HG03432 (cell line): Measurements from ENCODE around the gene CD46.

Experiments
- ATAC-seq: cut with Tn5 transposase; IDR thresholded peaks from one replicate; pipeline ENCODE4 v1.9.1; 2021; ENCODE audit warnings: mild to moderate bottlenecking, moderate library complexity; ENCODE audit not compliant: unreplicated experiment

The CD46 gene

DNA sequence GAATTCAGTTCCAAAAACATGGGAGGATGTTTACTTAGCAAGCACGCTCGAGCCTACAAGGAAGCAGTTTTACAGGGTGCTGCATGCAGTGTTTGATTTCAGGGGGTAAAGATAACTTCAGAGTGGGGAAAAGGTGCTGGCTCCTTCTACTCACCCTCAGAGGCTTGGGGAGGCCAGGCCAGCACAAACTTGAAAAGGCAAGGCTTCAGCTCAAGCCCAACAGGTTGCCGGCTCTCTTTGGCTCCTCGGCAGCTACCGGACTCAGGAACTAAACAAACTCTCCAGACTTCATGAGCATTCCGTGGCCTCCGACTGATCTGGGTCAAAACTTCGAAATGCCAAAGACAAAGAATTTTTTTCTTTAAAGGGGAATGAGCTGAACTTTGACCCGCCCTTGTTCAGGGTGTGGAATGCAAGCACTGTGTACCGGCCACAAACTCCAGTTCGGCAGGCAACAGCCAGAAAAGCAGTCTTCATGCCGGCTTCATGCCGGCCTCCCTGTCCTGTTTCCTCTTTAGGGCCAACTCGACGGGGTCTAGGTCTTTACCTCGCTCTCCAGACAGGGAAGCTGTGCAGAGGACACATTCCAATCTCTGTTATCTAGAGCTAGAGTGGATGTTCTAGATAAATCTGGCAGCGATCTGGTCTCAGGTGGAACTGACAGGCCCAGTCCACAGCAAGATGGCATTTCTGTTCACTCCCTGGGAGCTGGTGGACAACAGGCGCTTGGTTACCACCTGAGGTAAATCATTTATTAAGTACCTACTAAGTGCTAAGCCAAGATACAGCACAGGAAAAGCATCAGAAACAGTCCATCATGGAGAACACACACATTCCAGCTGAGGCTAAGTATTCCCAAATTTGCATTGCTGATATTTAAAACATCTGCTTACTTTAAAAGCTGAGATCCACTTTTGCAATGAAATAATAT, 75.0 kb downstream of the CD46 start:
- ATAC-seq: no peak

DNA sequence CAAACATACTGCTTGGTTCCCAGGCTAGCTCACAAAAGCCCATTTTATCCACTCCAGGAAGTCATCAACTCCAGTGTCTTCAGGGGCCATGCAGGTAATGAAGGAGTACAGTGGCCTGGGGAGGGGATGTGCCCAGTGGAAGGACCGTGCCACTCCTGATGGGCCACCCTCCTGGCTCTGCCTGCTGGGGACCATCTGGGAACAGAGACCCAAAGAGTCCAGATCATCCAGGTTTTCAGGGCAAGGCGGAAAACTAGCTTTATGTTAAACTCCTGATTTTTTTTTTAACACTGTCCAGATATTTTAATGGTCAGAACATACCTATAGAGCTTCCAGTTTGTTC, 75.6 kb downstream of the CD46 start:
- ATAC-seq: no peak

DNA sequence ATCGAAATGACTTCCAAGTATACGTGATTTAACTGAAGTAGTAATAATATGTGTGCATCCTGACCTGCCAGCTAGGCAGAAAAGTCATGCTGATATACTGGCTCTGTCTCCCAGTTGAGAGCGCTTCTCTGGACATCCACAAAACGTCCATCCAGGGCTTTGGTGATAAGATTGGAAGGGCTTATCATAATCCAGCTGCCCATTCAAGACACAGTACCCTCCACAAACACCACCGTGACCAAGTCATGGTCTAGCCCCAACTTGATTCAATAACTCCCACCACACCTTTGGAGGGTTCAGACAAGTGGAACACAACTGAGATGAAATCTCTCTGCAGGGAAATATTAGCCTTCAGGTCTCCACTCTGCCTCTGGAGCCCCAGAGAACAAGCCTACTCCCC, 76.2 kb downstream of the CD46 start:
- ATAC-seq: no peak

DNA sequence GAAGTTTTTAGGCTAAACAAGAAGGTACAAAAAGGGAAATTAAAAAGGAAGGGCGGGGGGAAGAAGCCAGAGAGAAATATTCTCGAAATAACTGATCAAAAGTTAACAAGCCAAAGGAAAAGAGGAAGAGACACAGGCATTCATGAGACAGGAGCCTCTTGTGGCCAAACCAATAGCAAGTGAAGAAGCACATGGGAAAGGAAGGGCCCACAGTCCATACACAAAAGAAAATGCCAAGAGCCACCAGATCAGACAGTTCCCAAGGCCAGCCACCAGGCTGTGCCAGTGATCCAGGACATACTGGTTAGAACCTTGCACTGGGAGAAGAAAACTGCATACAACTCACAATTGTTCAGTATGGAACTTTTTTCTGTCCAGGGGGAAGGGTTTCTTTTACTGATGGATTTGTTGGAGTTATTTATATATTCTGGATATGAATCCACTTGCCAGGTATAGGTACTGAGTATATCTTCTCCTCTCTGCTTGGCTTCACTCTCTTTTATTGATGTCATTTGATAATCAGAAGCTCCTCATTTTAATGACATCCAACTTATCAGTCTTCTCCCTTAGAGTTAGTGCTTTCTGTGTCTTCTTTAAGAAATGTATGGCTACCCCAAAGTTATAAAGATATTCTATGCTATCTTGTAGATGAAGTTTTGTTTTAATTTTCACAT, 76.8 kb downstream of the CD46 start:
- peak; percentile 27 for ATAC-seq

DNA sequence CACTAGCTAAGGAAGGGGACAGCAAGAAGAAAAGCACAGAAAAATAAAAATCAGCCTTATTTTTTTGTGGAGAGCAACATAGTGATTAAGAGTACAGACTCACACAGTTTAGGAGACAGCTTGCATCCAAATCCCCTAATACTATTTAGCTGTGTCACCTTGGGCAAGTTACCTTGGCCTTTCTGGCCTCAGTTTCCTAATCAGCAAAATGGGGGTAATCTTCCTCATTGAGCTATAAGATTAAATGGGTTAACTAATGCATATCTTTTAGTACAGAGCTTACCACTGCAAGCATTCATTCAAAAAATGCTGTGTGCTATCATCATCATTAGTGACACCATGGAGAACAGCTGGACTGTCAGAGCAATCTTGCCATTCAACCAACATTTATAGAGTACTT, 77.7 kb downstream of the CD46 start:
- no peak for ATAC-seq

DNA sequence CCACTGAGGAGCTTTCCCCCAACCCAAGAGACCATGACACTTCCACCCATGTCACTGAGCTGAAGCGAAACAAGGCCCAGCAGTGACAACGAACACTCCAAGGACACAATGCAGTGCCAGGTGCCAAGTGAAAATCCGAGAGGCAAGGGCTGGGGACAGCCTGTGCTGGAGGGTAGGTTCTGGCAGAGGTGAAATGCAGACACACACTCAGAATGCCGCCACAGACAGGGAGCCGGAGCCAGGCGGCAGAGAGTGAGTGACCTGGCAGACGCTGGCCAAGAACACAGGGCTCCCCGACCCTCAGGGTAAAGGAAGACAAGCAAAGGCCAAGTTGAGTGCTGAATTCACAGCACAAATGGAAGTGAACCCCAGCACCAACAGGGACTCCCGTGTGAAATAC, 78.9 kb downstream of the CD46 start:
- no peak for ATAC-seq

DNA sequence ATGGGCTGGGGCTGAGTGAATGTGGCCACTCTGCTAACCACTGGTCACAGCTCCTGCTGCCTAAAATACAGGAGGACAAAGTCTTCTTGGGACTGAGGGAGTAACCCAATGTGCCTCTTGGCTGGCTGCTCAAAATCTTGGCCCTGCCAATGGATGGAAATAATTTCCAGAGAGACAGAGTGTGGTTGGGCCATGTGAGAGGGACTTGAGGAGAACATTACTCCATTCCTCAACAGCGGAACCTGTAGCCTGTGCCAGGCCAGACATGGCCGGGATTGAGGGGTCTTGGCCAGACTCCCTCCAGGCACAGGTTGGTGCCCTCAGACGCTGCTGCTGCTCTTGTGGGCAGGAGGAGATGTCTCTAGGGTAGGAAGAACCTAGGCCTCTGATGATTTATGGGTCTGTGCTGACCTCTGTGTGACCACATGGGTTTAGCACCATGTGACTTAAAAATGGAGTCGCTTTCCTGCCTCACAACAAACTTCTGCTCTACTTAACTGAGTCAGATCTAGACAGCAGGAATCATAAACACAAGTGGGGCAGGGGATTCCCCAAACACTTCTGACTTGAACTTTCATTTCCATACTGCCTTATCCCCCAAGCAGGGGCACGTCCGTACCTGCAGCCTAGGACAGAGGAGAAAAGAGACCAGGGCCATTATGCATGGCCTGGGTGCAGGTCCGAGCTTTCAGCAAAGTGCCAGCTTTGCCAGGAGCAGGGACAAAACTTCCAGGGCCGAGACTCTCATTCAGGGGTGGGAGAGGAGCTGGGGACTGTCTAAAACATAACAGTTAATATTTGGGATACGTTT, 79.9 kb downstream of the CD46 start:
- peak; percentile 87 for ATAC-seq

DNA sequence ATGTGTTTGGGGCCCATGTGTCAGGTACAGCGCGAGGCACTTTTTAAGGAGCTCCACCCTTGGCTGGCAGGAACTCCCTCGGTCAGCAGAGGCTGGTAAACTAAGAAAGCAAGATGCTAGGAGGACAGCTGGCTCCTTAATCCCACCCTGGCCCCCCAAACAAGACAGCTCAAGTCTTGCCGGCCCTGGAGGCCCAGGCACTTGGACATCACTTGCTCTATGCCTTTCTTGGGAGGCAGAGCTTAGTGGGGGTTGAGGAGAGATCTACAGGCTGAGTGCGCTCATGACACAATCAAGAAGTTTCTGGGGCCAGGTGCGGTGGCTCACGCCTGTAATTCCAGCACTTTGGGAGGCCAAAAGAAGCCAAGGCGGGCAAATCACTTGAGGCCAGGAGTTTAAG, 80.9 kb downstream of the CD46 start:
- no peak for ATAC-seq

DNA sequence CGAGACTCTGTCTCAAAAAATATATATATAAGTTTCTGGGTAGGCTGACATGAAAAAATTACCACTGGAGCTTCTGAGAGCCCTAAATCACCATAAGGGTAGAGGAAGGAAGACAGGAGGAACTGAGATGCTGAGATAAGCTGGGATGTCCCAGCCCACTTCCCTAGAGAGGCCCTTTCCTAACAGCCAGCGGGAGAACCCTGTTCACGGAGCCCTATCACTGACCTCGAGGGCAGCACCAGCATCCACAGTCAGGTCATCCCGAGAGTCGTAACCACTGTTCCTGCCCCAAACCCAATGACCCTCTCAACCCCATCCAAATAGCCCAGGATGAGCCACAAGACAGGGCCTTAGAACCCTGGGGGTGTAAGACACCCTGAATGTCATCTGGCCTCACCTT, 81.5 kb downstream of the CD46 start:
- ATAC-seq: no peak

DNA sequence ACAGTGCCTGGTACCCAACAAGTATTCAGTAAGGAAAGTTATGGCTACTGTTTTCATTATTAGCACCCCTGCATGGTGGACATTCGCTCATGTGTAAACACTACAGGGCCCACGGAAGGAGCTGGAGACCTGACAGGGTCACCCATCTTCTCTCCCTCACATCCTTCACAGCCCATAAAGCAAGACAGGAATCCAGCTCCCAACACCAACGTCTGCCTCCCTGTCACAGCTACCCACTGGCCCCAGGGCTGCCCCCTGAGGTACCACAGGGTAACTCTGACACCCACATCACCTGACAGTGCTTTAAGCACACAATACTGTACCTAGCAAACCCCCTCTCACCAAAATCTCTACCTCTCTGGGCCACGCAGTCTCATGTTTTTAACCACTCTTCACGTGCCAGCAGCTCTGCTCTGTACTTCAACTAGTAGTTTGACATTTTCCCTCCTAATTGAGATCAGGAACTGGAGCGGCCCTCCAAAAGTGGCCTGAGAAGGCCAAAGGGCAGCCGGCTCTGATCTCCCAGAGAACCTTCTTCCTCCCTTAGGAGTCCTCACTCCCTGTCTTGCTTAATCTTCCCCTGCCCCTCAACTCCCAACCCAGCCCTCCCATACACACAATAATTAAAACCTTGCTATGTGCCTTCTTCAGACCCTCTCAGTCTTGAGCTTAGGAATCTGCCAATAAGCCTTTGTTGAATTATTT, 82.3 kb downstream of the CD46 start:
- no peak for ATAC-seq

DNA sequence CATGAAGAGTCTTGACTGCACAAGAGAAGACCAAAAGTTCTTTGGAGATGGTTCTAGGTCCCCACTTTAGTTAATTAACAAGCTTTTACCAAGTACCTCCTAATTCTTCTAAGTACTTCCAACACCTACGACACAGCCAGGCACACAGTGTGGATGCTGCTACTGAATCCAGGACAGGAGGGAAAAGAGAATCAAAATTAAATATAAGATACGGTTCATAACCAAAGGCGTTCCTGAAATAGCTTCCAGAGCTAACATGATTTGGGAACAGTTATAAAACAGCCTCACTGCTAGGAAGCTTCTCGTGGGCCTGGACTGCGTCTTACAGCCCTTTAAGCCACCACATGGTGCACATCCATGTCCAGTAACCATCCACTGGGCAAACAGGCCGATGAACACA, 84.1 kb downstream of the CD46 start:
- no peak for ATAC-seq

DNA sequence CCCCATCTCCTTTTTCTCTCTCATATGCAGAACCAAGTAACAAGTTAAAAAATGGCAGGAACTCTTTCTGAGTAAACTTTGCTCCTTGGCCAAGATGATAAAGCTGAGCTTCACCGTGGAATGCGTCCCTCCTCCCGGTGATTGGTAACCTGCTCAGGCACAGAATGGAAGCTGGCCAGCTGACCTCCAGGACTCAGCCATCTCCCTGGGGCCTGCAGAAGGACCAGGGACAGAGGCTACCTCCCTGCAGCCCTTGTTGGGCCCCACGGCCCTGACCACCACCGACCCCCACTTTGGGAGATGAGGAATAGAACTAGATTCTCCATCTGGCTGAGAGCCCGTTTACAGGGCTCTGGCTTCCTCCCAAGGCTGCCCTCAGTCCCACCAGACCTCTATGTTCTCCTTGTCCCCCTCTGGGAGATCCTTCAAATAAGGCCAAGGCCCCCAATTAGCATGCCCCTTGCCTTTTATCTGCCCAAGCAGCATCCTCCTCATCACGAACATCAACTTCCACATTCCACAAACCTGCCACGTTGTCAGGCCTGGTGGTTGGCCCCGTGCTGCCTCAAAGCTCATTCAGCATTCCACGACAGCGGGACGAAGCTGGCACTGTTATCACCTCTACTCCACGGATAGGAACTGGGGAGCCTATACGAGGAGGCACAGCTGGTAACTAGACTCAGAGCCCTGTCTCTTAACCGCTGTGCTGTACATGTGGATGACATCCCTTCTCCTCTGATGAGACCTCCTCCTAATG, 84.9 kb downstream of the CD46 start:
- no peak for ATAC-seq

DNA sequence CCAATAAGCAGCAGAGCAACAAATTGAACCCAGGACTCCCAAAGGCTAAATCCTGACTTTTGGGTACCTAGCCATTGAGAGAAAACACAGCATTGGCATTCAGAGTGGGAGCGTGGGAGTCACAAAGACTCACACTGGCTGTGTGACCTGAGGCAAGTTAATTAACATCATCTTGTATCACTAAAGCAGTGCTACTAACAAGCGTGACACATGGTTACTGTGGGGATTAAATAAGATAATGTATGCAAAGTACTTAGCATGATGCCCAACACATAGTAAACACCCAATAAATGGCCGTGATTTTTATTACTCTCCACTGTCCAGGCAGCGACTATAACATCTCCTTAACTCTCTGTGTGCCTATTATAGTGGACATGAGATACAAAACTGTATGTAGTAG, 85.8 kb downstream of the CD46 start:
- ATAC-seq: no peak

DNA sequence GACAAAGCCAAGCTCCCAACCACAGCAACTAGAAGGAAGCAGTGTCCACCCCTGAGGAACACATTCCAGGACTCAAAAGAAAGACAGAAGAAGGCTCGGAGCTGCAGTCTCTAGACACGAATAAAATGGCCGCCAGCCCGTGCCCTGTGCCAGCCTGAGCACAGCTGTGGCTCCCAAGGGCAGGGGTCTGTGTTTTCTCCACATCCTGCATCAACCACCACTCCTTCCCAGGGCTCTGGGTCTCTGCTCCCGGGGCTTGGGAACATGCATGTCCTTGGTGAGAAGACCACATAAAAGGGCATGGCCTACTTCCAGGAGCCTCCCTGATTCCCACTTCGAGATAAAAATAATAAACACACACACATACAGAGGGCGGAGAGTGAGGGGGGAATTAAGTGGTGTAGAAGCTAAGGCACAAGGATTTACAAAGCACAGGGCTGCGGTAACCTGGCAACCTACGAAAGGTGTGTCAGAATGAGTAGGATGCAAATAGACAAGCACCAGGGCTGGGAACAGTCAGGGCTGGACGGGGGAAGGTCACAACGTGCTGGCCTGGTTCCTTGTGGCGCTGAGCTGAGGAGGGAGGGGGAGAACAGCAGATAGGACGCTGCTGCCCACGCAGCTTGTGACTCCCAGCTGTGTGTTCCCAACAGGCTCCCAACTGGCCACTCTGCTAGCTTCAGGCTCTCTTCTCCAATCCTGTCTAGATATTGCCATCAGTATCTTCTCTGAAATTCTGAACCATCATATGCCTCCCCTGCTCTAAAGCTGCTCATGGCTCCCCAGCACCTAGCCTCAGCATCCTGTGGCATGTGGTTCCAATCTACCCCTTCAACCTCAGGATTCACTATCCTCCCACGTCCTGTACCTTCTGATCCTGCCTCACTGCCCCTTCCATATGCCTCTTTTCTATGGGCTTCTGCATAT, 86.6 kb downstream of the CD46 start:
- no peak for ATAC-seq

DNA sequence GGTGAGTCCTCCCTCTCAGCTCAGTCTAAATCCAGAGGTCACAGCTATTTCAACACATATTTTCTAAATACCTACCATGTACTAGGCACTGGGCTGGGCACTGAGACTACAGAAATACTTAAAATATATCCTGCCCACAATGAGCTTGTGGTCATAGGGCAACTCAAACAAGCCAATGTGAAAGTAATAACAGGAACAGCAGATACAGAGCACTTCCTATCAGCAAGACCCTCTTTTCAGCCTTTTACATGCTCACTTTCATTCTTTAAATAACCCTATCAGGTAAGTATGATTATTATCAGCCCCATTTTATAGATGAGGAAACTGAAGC, 87.2 kb downstream of the CD46 start:
- no peak for ATAC-seq

DNA sequence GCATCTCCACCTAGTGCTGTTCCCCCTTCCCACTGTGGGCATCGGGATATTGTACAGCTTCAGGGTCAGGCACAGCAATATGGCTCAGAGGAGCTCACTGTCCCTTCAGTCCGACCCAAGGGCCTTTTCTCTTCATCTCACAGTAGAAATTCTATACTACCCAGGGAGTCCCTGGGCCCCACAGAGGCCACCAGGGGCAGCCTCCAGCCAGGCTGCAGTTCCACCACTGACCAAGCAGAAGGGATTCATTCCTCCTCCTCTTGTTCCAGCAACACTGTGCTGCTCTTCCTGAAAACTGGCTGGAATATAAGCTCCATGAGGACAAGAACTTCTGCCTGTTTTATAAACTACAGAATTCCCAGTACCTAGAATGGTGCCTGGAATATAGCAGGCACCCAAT, 88.5 kb downstream of the CD46 start:
- ATAC-seq: no peak

DNA sequence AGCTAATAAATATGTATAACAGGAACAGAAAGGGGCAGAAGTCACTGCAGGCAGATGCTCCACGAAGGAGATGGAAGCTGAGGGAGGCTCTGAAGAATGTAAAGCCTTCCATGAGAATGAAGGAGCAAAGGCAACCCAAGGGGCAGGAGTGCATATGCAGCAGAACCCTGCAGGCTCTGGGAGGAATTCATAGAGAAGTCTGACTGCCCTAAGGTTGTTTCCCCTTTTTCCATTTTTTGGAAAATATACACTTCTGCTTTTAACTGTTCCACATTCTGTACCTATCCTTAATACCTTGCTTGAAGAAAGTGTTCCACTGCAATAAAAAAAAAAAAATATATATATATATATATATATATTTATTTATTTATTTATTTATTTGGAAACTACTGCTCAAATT, 89.4 kb downstream of the CD46 start:
- ATAC-seq: no peak

DNA sequence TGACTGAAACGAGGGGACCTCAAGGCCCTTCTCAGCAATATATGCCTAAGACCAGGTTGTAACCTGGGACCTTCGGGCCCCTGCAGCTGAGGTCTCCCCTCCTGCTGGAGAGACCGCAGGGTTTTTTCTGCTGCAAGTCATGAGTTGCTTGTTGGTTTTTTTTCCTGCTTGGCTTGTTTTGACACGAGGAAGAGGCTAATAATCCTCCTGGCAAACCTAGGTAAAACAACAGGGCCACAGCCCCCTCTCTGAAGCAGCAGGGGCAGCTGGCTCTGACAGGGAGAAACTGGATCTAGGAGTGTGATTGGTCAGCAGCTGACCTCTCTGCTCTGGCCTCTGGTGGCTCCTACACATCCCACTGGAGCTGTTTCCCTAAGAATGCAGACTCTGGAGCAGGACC, 90.0 kb downstream of the CD46 start:
- ATAC-seq: no peak

DNA sequence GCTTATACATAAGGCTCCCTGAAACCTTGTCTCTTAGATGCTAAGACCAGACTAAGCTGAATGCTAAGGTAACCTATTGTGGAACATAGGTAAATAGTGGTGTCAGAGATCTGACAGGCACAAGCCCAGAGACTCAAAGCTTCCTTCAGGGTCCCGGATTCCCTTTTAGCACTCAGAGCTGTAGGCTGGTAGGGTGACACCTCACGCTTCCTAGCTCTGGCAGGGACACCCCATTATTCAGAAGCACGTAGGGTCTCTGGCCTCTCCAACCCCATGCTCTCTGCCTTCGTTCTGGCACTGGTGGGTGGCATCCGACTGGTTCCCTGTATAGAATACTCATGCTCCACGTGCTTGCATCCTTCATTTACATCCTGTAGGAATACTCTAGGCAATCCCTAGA, 90.7 kb downstream of the CD46 start:
- ATAC-seq: no peak
